Prostate gland (tissue), 2 donors: ENCODE results near the gene ZFAND3.

ENCODE experiments used
- CTCF ChIP-seq, 4 experiments: fragments of 200-600 bp in 2 of 4; fragments of 450-650 bp in 2 of 4; sonication (generic) in 2 of 4; IDR thresholded peaks; 1 replicate in 3 of 4; 2 replicates in 1 of 4; pipeline ENCODE4 v1.5.1; 2016 to 2019; ENCODE audit warnings: antibody characterized with exemption in 4 of 4, mild to moderate bottlenecking in 2 of 4, moderate library complexity in 2 of 4
- POLR2A ChIP-seq: fragments of 450-650 bp; IDR thresholded peaks from one replicate; pipeline ENCODE4 v1.6.1; 2016; ENCODE audit warnings: antibody characterized with exemption, mild to moderate bottlenecking
- POLR2AphosphoS5 ChIP-seq: sonication (generic); formaldehyde crosslinking; IDR thresholded peaks from one replicate; pipeline ENCODE4 v1.6.1; 2017; ENCODE audit warnings: antibody characterized with exemption

- no peak for TF ChIP-seq CTCF (IDR thresholded peaks at IDR 0.05)
- no peak for TF ChIP-seq POLR2A
- TF ChIP-seq POLR2AphosphoS5, result no peak
These were observed 334.3 kb downstream of the ZFAND3 start for GRCh38 chr6:38153798-38154345.
